GM23248 (cell line): ENCODE measurements around the gene CCL4.

ENCODE experiments used
- EZH2 ChIP-seq: fragments of 200-600 bp; sonication (generic); IDR thresholded peaks from 2 replicates; pipeline ENCODE4 v1.6.1; 2018; ENCODE audit warnings: antibody characterized with exemption, mild to moderate bottlenecking; ENCODE audit not compliant: insufficient read depth, poor library complexity, severe bottlenecking
- EZH2phosphoT487 ChIP-seq: fragments of 200-600 bp; sonication (generic); IDR thresholded peaks from 2 replicates; pipeline ENCODE4 v1.6.1; 2018; ENCODE audit warnings: antibody characterized with exemption, moderate library complexity, mild to moderate bottlenecking, low read depth; ENCODE audit not compliant: insufficient read depth

DNA sequence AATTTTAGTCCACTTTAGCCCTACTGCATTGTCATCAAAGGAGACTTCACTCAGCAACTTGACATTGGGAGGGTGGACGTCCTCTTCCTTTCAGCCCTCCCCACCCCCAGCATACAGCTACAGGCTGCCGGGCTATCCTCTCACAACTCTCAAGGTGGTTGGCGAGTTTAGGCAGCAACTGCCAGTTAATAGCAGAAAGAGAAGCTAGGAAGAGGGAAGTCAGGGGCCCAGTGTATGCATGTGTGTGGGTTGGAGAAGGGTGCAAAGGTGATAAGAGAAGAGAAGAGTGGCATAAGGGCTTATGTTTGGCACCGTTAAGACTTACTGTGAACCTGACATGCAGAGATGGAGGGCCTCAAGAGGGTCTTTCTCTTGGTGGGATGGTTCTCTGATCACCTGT, 31.8 kb downstream of the CCL4 start:
- TF ChIP-seq EZH2 (no peak), EZH2phosphoT487 (no peak)
